Erythroblast (primary cell): ENCODE results near the gene GPS1.

Experiments used
- GATA1 ChIP-seq: IDR thresholded peaks from 2 replicates; pipeline ENCODE4 v1.6.1; 2011; ENCODE audit warnings: low read depth, mild to moderate bottlenecking, control low read depth, low read length, moderate library complexity
- POLR2A ChIP-seq: IDR thresholded peaks from 2 replicates; pipeline ENCODE4 v1.6.1; 2011; ENCODE audit warnings: mild to moderate bottlenecking, low read length

DNA sequence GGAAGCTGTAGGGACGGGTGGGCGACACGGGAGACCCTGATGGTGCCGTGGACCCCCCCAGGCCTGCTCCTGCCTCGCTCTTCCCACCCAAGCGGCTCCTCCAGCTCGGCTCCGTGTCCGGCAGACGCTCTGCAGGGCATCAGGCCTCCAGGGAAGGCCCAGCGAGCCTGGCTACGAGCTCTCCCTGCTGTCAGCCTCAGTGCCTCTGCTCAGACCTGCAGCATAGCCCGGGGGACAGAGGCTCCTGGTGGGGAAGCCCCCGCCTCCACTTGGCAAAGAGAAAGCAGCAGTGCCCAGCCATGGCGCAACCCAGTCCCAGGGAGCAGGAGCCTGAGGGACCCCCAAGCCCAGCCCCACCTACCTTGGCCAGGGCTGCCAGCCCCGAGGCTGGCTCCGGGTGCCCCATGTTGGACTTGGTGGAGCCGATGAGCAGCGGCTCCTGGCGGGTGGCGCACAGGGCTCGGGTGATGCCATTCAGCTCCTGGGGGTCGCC lies 40.4 kb downstream of the GPS1 start:
- TF ChIP-seq POLR2A: peak; percentile 25
- TF ChIP-seq GATA1: no peak
